Stimulated activated CD8-positive, alpha-beta memory T cell treated with anti-CD3 and anti-CD28 coated beads, Interleukin-4, amount 100 ng/mL, for 1 hour (primary cell): ENCODE results near the gene TEX22.

Experiments used
- DNase-seq, 2 donors: peaks; one replicate each; pipeline ENCODE4 v3.0.0-alpha.2; 2020; ENCODE audit warnings: low read depth in 2 of 2, low spot score in 1 of 2

TEX22 gene

GRCh38 chr14:105384041-105384557, 14.2 kb upstream of the TEX22 start:
- no peak for DNase-seq

- no peak for DNase-seq
Measured at GRCh38 chr14:105384605-105385321, 13.6 kb upstream of the TEX22 start.

- no peak for DNase-seq
Measured at GRCh38 chr14:105385322-105385637, 13.1 kb upstream of the TEX22 start.

GRCh38 chr14:105385698-105386365, 12.5 kb upstream of the TEX22 start:
- DNase-seq: no peak

- DNase-seq: no peak
Measured at GRCh38 chr14:105386581-105387529, 11.5 kb upstream of the TEX22 start.

GRCh38 chr14:105387530-105387922, 10.8 kb upstream of the TEX22 start:
- DNase-seq: no peak

- no peak for DNase-seq
Measured at GRCh38 chr14:105388110-105388951, 10.0 kb upstream of the TEX22 start.

- DNase-seq: no peak
Measured at GRCh38 chr14:105388976-105389375, 9.4 kb upstream of the TEX22 start.

- DNase-seq: no peak
Measured at GRCh38 chr14:105389534-105389933, 8.8 kb upstream of the TEX22 start.

GRCh38 chr14:105389976-105390848, 8.1 kb upstream of the TEX22 start:
- no peak for DNase-seq

- no peak for DNase-seq
Measured at GRCh38 chr14:105390849-105391500, 7.4 kb upstream of the TEX22 start.

- DNase-seq: no peak
Measured at GRCh38 chr14:105391541-105391940, 6.8 kb upstream of the TEX22 start.

- DNase-seq: no peak
Measured at GRCh38 chr14:105392131-105393090, 5.9 kb upstream of the TEX22 start.

GRCh38 chr14:105393151-105393550, 5.2 kb upstream of the TEX22 start:
- DNase-seq: no peak

GRCh38 chr14:105394714-105395537, 3.4 kb upstream of the TEX22 start:
- no peak for DNase-seq

GRCh38 chr14:105395538-105395854, 2.8 kb upstream of the TEX22 start:
- no peak for DNase-seq

GRCh38 chr14:105397350-105397931, 897 bp upstream of the TEX22 start:
- DNase-seq: no peak
